Smooth muscle cell of the brain vasculature (primary cell): Measurements from ENCODE around the gene SUPT6H.
A peak's percentile ranks its signal among the peaks of the same experiment; 100 is the strongest.

Experiments
- DNase-seq: peaks from one replicate; pipeline ENCODE4 v3.0.0-alpha.2; 2012; ENCODE audit warnings: low read depth, low spot score

SUPT6H gene

GRCh38 chr17:28737316-28737715, 75.3 kb downstream of the SUPT6H start:
- no peak for DNase-seq

GRCh38 chr17:28737770-28738679, 76.0 kb downstream of the SUPT6H start:
- no peak for DNase-seq

- no peak for DNase-seq
Observed at GRCh38 chr17:28738680-28739384, 76.8 kb downstream of the SUPT6H start.

- no peak for DNase-seq
Observed at GRCh38 chr17:28740406-28741357, 78.7 kb downstream of the SUPT6H start.

GRCh38 chr17:28741358-28742349, 79.6 kb downstream of the SUPT6H start:
- no peak for DNase-seq

GRCh38 chr17:28743243-28744103, 81.5 kb downstream of the SUPT6H start, which contains the start of gene TRAF4:
Gene TRAF4, plus strand, starts transcription at chr17:28744011. Its CDS starts 102 bp downstream, at chr17:28744113.
- DNase-seq: peak; percentile 87

GRCh38 chr17:28744104-28744971, 82.3 kb downstream of the SUPT6H start:
- no peak for DNase-seq

GRCh38 chr17:28744972-28745785, 83.2 kb downstream of the SUPT6H start:
- DNase-seq: peak; percentile 66

- no peak for DNase-seq
Observed at GRCh38 chr17:28745786-28746411, 83.9 kb downstream of the SUPT6H start.

- DNase-seq: no peak
Observed at GRCh38 chr17:28746611-28747050, 84.6 kb downstream of the SUPT6H start.

- no peak for DNase-seq
Observed at GRCh38 chr17:28747051-28747691, 85.2 kb downstream of the SUPT6H start.

- no peak for DNase-seq
Observed at GRCh38 chr17:28747801-28748750, 86.1 kb downstream of the SUPT6H start.

GRCh38 chr17:28748852-28749515, 87.0 kb downstream of the SUPT6H start:
- no peak for DNase-seq

- no peak for DNase-seq
Observed at GRCh38 chr17:28749516-28750177, 87.6 kb downstream of the SUPT6H start.
